ENCODE results near the gene SUCLA2. TPM values are rescaled to one million over a fixed set of nuclear protein-coding genes. Genes with fewer than 3 reads are reported as not detected.
"Not testable (repeated sequence)": the region's sequence is repeated elsewhere in the genome, so short reads cannot be mapped to it uniquely, and the experiment has no call there.

SUCLA2 gene
- total RNA-seq, 1 experiment from 2014 or later = 53.9 TPM

DNA sequence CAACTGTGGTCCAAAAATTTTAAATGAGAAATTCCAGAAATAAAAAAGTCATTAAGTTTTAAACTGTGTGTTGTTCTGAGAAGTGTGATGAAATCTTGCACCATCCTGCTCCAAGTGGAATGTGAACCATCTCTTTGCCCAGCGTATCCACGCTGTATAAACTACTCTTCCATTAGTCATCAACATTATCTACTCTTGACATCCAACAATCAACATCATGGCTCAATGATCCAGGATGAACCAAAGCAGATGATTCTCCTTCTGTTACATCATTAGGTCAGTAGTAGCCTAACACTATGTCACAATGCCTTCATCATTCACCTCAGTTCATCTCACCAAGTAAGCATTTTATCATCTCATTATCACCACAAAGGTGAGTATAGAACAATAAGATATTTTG lies 55.3 kb downstream of the SUCLA2 start:
- no peak overlapping the region for H3T11ph ChIP-seq (ENCODE audit: low read length)
- no peak overlapping the region for H2BK15ac ChIP-seq (ENCODE audit: low read depth, low read length)
- H3K4me2 ChIP-seq (ENCODE audit: insufficient read depth, insufficient read length, low read length) = no peak overlapping the region
- TF ChIP-seq, protein P1, sequence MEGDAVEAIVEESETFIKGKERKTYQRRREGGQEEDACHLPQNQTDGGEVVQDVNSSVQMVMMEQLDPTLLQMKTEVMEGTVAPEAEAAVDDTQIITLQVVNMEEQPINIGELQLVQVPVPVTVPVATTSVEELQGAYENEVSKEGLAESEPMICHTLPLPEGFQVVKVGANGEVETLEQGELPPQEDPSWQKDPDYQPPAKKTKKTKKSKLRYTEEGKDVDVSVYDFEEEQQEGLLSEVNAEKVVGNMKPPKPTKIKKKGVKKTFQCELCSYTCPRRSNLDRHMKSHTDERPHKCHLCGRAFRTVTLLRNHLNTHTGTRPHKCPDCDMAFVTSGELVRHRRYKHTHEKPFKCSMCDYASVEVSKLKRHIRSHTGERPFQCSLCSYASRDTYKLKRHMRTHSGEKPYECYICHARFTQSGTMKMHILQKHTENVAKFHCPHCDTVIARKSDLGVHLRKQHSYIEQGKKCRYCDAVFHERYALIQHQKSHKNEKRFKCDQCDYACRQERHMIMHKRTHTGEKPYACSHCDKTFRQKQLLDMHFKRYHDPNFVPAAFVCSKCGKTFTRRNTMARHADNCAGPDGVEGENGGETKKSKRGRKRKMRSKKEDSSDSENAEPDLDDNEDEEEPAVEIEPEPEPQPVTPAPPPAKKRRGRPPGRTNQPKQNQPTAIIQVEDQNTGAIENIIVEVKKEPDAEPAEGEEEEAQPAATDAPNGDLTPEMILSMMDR (conservative IDR thresholded peaks at IDR 0.05) = no peak
- H2AFZ ChIP-seq (ENCODE audit: low read length) = no peak overlapping the region
- no peak overlapping the region for H3K4me3 Mint-ChIP-seq
- H3K56ac ChIP-seq (ENCODE audit: insufficient read length, low read depth, low read length) = no peak overlapping the region
- no peak overlapping the region for H2AK5ac ChIP-seq (ENCODE audit: insufficient read length, low read length)
- no peaks in the 10 kb centered on the region for H3K9me3 ChIP-seq (ENCODE audit: control insufficient read depth, low read depth, low read length)
- WGBS (ENCODE audit: extremely low coverage, insufficient read length, low lambda C conversion rate) = no CpG with 5 or more reads among the region's 2 CpGs
- no peaks in the 10 kb centered on the region for H3K4me1 ChIP-seq (ENCODE audit: insufficient read depth, low read length)
- no peak overlapping the region for H3K27ac ChIP-seq (ENCODE audit: insufficient read length, low read depth, low read length)
- H4K91ac ChIP-seq (ENCODE audit: insufficient read length, low read depth, low read length) = no peak overlapping the region
- H4K20me1 ChIP-seq (ENCODE audit: control insufficient read depth, insufficient read depth, insufficient read length) = no peaks in the 10 kb centered on the region
- H3K27ac Mint-ChIP-seq = no peak overlapping the region
- no peaks in the 10 kb centered on the region for H3K27me3 Mint-ChIP-seq (ENCODE audit: low read depth)
- peaks cover 17 to 54% (median 33%) of the 10 kb centered on the region in 3 experiments for H3K36me3 Mint-ChIP-seq (ENCODE audit: insufficient read depth in 1 of 3, low read depth in 3 of 3)
- H2BK120ac ChIP-seq (ENCODE audit: low read depth, low read length, poor library complexity, severe bottlenecking) = no peak overlapping the region
- no peak overlapping the region for H2BK5ac ChIP-seq (ENCODE audit: insufficient read length, low read length)
- no peaks in the 10 kb centered on the region for H3K27me3 ChIP-seq (ENCODE audit: insufficient read depth, low read length)
- no peak overlapping the region for H3K4ac ChIP-seq (ENCODE audit: low read depth, low read length)
- no peak overlapping the region for H2BK20ac ChIP-seq (ENCODE audit: low read depth, low read length, poor library complexity, severe bottlenecking)
- H3K79me2 ChIP-seq (ENCODE audit: insufficient read depth, low read length) = no peaks in the 10 kb centered on the region
- no peaks in the 10 kb centered on the region for H3K4me1 Mint-ChIP-seq
- no peaks in the 10 kb centered on the region for H3K79me1 ChIP-seq (ENCODE audit: insufficient read depth, low read depth, low read length, poor library complexity, severe bottlenecking)
- no peaks in the 10 kb centered on the region for H3K9me3 Mint-ChIP-seq
- no peak overlapping the region for H3K23ac ChIP-seq (ENCODE audit: insufficient read length, low read depth, low read length)
- no peak overlapping the region for H4K8ac ChIP-seq (replicated peaks; ENCODE audit: insufficient read length, low read depth, low read length)
- no peak for DNase-seq
- H3K9ac ChIP-seq (ENCODE audit: extremely low read depth, insufficient read length, low read length) = no peak overlapping the region
- no peak overlapping the region for H3K18ac ChIP-seq (ENCODE audit: insufficient read length, low read depth, low read length)
- H4K5ac ChIP-seq (ENCODE audit: insufficient read length, low read depth, low read length) = no peak overlapping the region
- no peak overlapping the region for H3K14ac ChIP-seq (ENCODE audit: insufficient read depth, low read length)
- no peaks in the 10 kb centered on the region for H3K23me2 ChIP-seq (ENCODE audit: insufficient read length, low read depth, low read length, poor library complexity, severe bottlenecking)
- no peak overlapping the region for H2BK12ac ChIP-seq (ENCODE audit: insufficient read length, low read depth, low read length)

GRCh38 chr13:47945146-47945545 lies 55.9 kb downstream of the SUCLA2 start:
- no CpG with 5 or more reads among the region's 4 CpGs for WGBS (ENCODE audit: extremely low coverage, insufficient read length, low lambda C conversion rate)
- not testable (repeated sequence) for H3K4me1 ChIP-seq (ENCODE audit: insufficient read depth, low read length); H3T11ph ChIP-seq (ENCODE audit: low read length); H4K5ac ChIP-seq (ENCODE audit: insufficient read length, low read depth, low read length); H2BK15ac ChIP-seq (ENCODE audit: low read depth, low read length); H3K9me3 ChIP-seq (ENCODE audit: control insufficient read depth, low read depth, low read length); H4K91ac ChIP-seq (ENCODE audit: insufficient read length, low read depth, low read length); H3K4ac ChIP-seq (ENCODE audit: low read depth, low read length); DNase-seq; H3K23ac ChIP-seq (ENCODE audit: insufficient read length, low read depth, low read length); H3K27me3 ChIP-seq (ENCODE audit: insufficient read depth, low read length); H2BK12ac ChIP-seq (ENCODE audit: insufficient read length, low read depth, low read length); H2AFZ ChIP-seq (ENCODE audit: low read length); H3K27ac Mint-ChIP-seq; H3K27me3 Mint-ChIP-seq (ENCODE audit: low read depth); H3K14ac ChIP-seq (ENCODE audit: insufficient read depth, low read length); H3K79me2 ChIP-seq (ENCODE audit: insufficient read depth, low read length); H3K56ac ChIP-seq (ENCODE audit: insufficient read length, low read depth, low read length); H3K18ac ChIP-seq (ENCODE audit: insufficient read length, low read depth, low read length); H3K27ac ChIP-seq (ENCODE audit: insufficient read length, low read depth, low read length); H2AK5ac ChIP-seq (ENCODE audit: insufficient read length, low read length); H3K4me1 Mint-ChIP-seq; H3K4me3 Mint-ChIP-seq; H2BK20ac ChIP-seq (ENCODE audit: low read depth, low read length, poor library complexity, severe bottlenecking); H3K9me3 Mint-ChIP-seq; H2BK120ac ChIP-seq (ENCODE audit: low read depth, low read length, poor library complexity, severe bottlenecking); H2BK5ac ChIP-seq (ENCODE audit: insufficient read length, low read length); H4K20me1 ChIP-seq (ENCODE audit: control insufficient read depth, insufficient read depth, insufficient read length); H3K79me1 ChIP-seq (ENCODE audit: insufficient read depth, low read depth, low read length, poor library complexity, severe bottlenecking); H3K23me2 ChIP-seq (ENCODE audit: insufficient read length, low read depth, low read length, poor library complexity, severe bottlenecking); H3K4me2 ChIP-seq (ENCODE audit: insufficient read depth, insufficient read length, low read length); H3K9ac ChIP-seq (ENCODE audit: extremely low read depth, insufficient read length, low read length); H4K8ac ChIP-seq (replicated peaks; ENCODE audit: insufficient read length, low read depth, low read length)
- H3K36me3 Mint-ChIP-seq (ENCODE audit: insufficient read depth in 1 of 3, low read depth in 3 of 3) = peaks cover 17 to 54% (median 33%) of the 10 kb centered on the region in 3 experiments

All from H9 (cell line).